Right renal cortex interstitium (tissue), 3 donors: ENCODE results near the gene TAS1R1. TPM values are rescaled to one million over a fixed set of nuclear protein-coding genes. Genes with fewer than 3 reads are reported as not detected.
"Not testable (repeated sequence)": the region's sequence is repeated elsewhere in the genome, so short reads cannot be mapped to it uniquely, and the experiment has no call there.

Experiments
- DNase-seq, 3 donors: peaks; one replicate each; pipeline ENCODE4 v3.0.0-alpha.2; 2013; ENCODE audit warnings: low read depth in 3 of 3, low spot score in 2 of 3
- polyA plus RNA-seq, 3 donors: library from polyadenylated mRNA; unstranded; fragments of 120-200 nt; gene quantifications; one replicate each; pipeline ENCODE4 v1.2.1, GENCODE V29; 2013; ENCODE audit not compliant: insufficient read length in 3 of 3

The TAS1R1 gene
- polyA plus RNA-seq, 3 donors: 0.08 to 0.17 TPM; not detected in 1

GRCh38 chr1:6519935-6520671, 35.0 kb upstream of the TAS1R1 start:
- DNase-seq: no peak

GRCh38 chr1:6521536-6521935, 33.6 kb upstream of the TAS1R1 start:
- DNase-seq: no peak

GRCh38 chr1:6523566-6523965, 31.5 kb upstream of the TAS1R1 start:
- DNase-seq: no peak

- no peak for DNase-seq
These were observed 28.8 kb upstream of the TAS1R1 start for GRCh38 chr1:6526316-6526715.

- DNase-seq: no peak
These were observed 26.6 kb upstream of the TAS1R1 start for GRCh38 chr1:6528492-6528891.

- no peak for DNase-seq
These were observed 24.5 kb upstream of the TAS1R1 start for GRCh38 chr1:6530504-6531160.

- no peak for DNase-seq
These were observed 23.1 kb upstream of the TAS1R1 start for GRCh38 chr1:6531996-6532395.

- DNase-seq: no peak
These were observed 20.8 kb upstream of the TAS1R1 start for GRCh38 chr1:6534248-6534822.

GRCh38 chr1:6535214-6535613, 19.9 kb upstream of the TAS1R1 start:
- DNase-seq: no peak

- DNase-seq: no peak
These were observed 18.8 kb upstream of the TAS1R1 start for GRCh38 chr1:6536291-6536690.

GRCh38 chr1:6538956-6539355, 16.2 kb upstream of the TAS1R1 start:
- no peak for DNase-seq

GRCh38 chr1:6544831-6545230, 10.3 kb upstream of the TAS1R1 start:
- no peak for DNase-seq

- DNase-seq: no peak
These were observed 9.6 kb upstream of the TAS1R1 start for GRCh38 chr1:6545276-6546112.

GRCh38 chr1:6546326-6546725, 8.8 kb upstream of the TAS1R1 start:
- no peak for DNase-seq

- no peak for DNase-seq
These were observed 7.8 kb upstream of the TAS1R1 start for GRCh38 chr1:6547301-6547700.

GRCh38 chr1:6554031-6554906, 838 bp upstream of the TAS1R1 start, which contains the start of gene NOL9:
NOL9 (minus strand) TSS chr1:6554513; CDS start chr1:6554502, 11 bp downstream.
- DNase-seq: peak; percentile 86 to 90 (median 88)

- no peak for DNase-seq
These were observed 2.5 kb downstream of the TAS1R1 start for GRCh38 chr1:6557597-6557996.

GRCh38 chr1:6559161-6559560, 4.1 kb downstream of the TAS1R1 start:
- not testable (repeated sequence) for DNase-seq

GRCh38 chr1:6560267-6560666, 5.2 kb downstream of the TAS1R1 start:
- DNase-seq: no peak

GRCh38 chr1:6569033-6569432, 13.9 kb downstream of the TAS1R1 start:
- no peak for DNase-seq
